Measurements from ENCODE around the gene PIPOX. TPM values are rescaled to one million over a fixed set of nuclear protein-coding genes. Genes with fewer than 3 reads are reported as not detected.
A peak's percentile ranks its signal among the peaks of the same experiment; 100 is the strongest.

PIPOX gene
- total RNA-seq, 1 donor from 2014 or later = 1.0 TPM

- Histone ChIP-seq H3K27me3 (ENCODE audit: control insufficient read depth in 3 of 3, insufficient read depth in 3 of 3, low read length in 3 of 3) (peaks cover 23 to 39% (median 28%) of the 10 kb centered on the region in 3 donors), H3K4me1 (ENCODE audit: control insufficient read depth in 3 of 3, insufficient read depth in 3 of 3, low read length in 3 of 3) (peaks cover 0 to 3% (median 2%) of the 10 kb centered on the region in 3 donors), H3K4me3 (ENCODE audit: low read length in 3 of 3) (no peak overlapping the region), H3K9ac (ENCODE audit: low read depth in 1 of 3, low read length in 3 of 3) (no peak overlapping the region), H3K36me3 (ENCODE audit: control insufficient read depth in 3 of 3, insufficient read depth in 3 of 3, low read length in 3 of 3) (no peaks in the 10 kb centered on the region), H3K27ac (ENCODE audit: low read depth, low read length) (no peak overlapping the region), H3K9me3 (ENCODE audit: control insufficient read depth in 3 of 3, low read length in 3 of 3) (peaks cover 0 to 2% (median 2%) of the 10 kb centered on the region in 3 donors)
These were observed 8.4 kb upstream of the PIPOX start for GRCh38 chr17:29034510-29034909.

- Histone ChIP-seq H3K9me3 (ENCODE audit: control insufficient read depth in 3 of 3, low read length in 3 of 3) (peaks cover 0 to 2% (median 2%) of the 10 kb centered on the region in 3 donors), H3K4me3 (ENCODE audit: low read length in 3 of 3) (no peak overlapping the region), H3K4me1 (ENCODE audit: control insufficient read depth in 3 of 3, insufficient read depth in 3 of 3, low read length in 3 of 3) (peaks cover 3 to 8% (median 6%) of the 10 kb centered on the region in 3 donors), H3K27ac (ENCODE audit: low read depth, low read length) (no peak overlapping the region), H3K9ac (ENCODE audit: low read depth in 1 of 3, low read length in 3 of 3) (no peak overlapping the region), H3K36me3 (ENCODE audit: control insufficient read depth in 3 of 3, insufficient read depth in 3 of 3, low read length in 3 of 3) (no peaks in the 10 kb centered on the region), H3K27me3 (ENCODE audit: control insufficient read depth in 3 of 3, insufficient read depth in 3 of 3, low read length in 3 of 3) (peaks cover 23 to 31% (median 25%) of the 10 kb centered on the region in 3 donors)
These were observed 6.4 kb upstream of the PIPOX start for GRCh38 chr17:29036584-29036983.

- no peak overlapping the region for H3K4me3 ChIP-seq (ENCODE audit: low read length in 3 of 3)
- peaks cover 0 to 2% (median 2%) of the 10 kb centered on the region in 3 donors for H3K9me3 ChIP-seq (ENCODE audit: control insufficient read depth in 3 of 3, low read length in 3 of 3)
- H3K4me1 ChIP-seq (ENCODE audit: control insufficient read depth in 3 of 3, insufficient read depth in 3 of 3, low read length in 3 of 3) = peaks cover 6 to 13% (median 6%) of the 10 kb centered on the region in 3 donors
- peaks cover 15 to 23% (median 21%) of the 10 kb centered on the region in 3 donors for H3K27me3 ChIP-seq (ENCODE audit: control insufficient read depth in 3 of 3, insufficient read depth in 3 of 3, low read length in 3 of 3)
- no peak overlapping the region for H3K27ac ChIP-seq (ENCODE audit: low read depth, low read length)
- H3K36me3 ChIP-seq (ENCODE audit: control insufficient read depth in 3 of 3, insufficient read depth in 3 of 3, low read length in 3 of 3) = no peaks in the 10 kb centered on the region
- peak overlapping the region in 1 of 3 donors; percentile 14 for H3K9ac ChIP-seq (ENCODE audit: low read depth in 1 of 3, low read length in 3 of 3)
These were observed 5.2 kb upstream of the PIPOX start for GRCh38 chr17:29037739-29038084.

- Histone ChIP-seq H3K4me1 (ENCODE audit: control insufficient read depth in 3 of 3, insufficient read depth in 3 of 3, low read length in 3 of 3) (peaks cover 9 to 17% (median 12%) of the 10 kb centered on the region in 3 donors), H3K27ac (ENCODE audit: low read depth, low read length) (no peak overlapping the region), H3K36me3 (ENCODE audit: control insufficient read depth in 3 of 3, insufficient read depth in 3 of 3, low read length in 3 of 3) (no peaks in the 10 kb centered on the region), H3K4me3 (ENCODE audit: low read length in 3 of 3) (no peak overlapping the region), H3K9me3 (ENCODE audit: control insufficient read depth in 3 of 3, low read length in 3 of 3) (peaks cover 0 to 2% (median 2%) of the 10 kb centered on the region in 3 donors), H3K9ac (ENCODE audit: low read depth in 1 of 3, low read length in 3 of 3) (peak overlapping the region in 1 of 3 donors; percentile 14), H3K27me3 (ENCODE audit: control insufficient read depth in 3 of 3, insufficient read depth in 3 of 3, low read length in 3 of 3) (peaks cover 12 to 21% (median 18%) of the 10 kb centered on the region in 3 donors)
These were observed 4.7 kb upstream of the PIPOX start for GRCh38 chr17:29038085-29038795.

- H3K36me3 ChIP-seq (ENCODE audit: control insufficient read depth in 3 of 3, insufficient read depth in 3 of 3, low read length in 3 of 3) = no peaks in the 10 kb centered on the region
- no peaks in the 10 kb centered on the region for H3K9me3 ChIP-seq (ENCODE audit: control insufficient read depth in 3 of 3, low read length in 3 of 3)
- H3K4me3 ChIP-seq (ENCODE audit: low read length in 3 of 3) = no peak overlapping the region
- peaks cover 14 to 21% (median 14%) of the 10 kb centered on the region in 3 donors for H3K27me3 ChIP-seq (ENCODE audit: control insufficient read depth in 3 of 3, insufficient read depth in 3 of 3, low read length in 3 of 3)
- no peak overlapping the region for H3K9ac ChIP-seq (ENCODE audit: low read depth in 1 of 3, low read length in 3 of 3)
- H3K4me1 ChIP-seq (ENCODE audit: control insufficient read depth in 3 of 3, insufficient read depth in 3 of 3, low read length in 3 of 3) = peaks cover 9 to 17% (median 13%) of the 10 kb centered on the region in 3 donors
- no peak overlapping the region for H3K27ac ChIP-seq (ENCODE audit: low read depth, low read length)
These were observed 3.0 kb upstream of the PIPOX start for GRCh38 chr17:29039764-29040598.

GRCh38 chr17:29041091-29041490 lies 1.9 kb upstream of the PIPOX start:
- Histone ChIP-seq H3K36me3 (ENCODE audit: control insufficient read depth in 3 of 3, insufficient read depth in 3 of 3, low read length in 3 of 3) (no peaks in the 10 kb centered on the region), H3K9ac (ENCODE audit: low read depth in 1 of 3, low read length in 3 of 3) (no peak overlapping the region), H3K4me1 (ENCODE audit: control insufficient read depth in 3 of 3, insufficient read depth in 3 of 3, low read length in 3 of 3) (peaks cover 9 to 17% (median 13%) of the 10 kb centered on the region in 3 donors), H3K27ac (ENCODE audit: low read depth, low read length) (no peak overlapping the region), H3K4me3 (ENCODE audit: low read length in 3 of 3) (no peak overlapping the region), H3K9me3 (ENCODE audit: control insufficient read depth in 3 of 3, low read length in 3 of 3) (no peaks in the 10 kb centered on the region), H3K27me3 (ENCODE audit: control insufficient read depth in 3 of 3, insufficient read depth in 3 of 3, low read length in 3 of 3) (peaks cover 14 to 17% (median 14%) of the 10 kb centered on the region in 3 donors)

GRCh38 chr17:29041571-29041970 lies 1.4 kb upstream of the PIPOX start:
- H3K4me3 ChIP-seq (ENCODE audit: low read length in 3 of 3) = no peak overlapping the region
- H3K9ac ChIP-seq (ENCODE audit: low read depth in 1 of 3, low read length in 3 of 3) = no peak overlapping the region
- H3K9me3 ChIP-seq (ENCODE audit: control insufficient read depth in 3 of 3, low read length in 3 of 3) = no peaks in the 10 kb centered on the region
- H3K4me1 ChIP-seq (ENCODE audit: control insufficient read depth in 3 of 3, insufficient read depth in 3 of 3, low read length in 3 of 3) = peaks cover 13 to 17% (median 13%) of the 10 kb centered on the region in 3 donors
- H3K36me3 ChIP-seq (ENCODE audit: control insufficient read depth in 3 of 3, insufficient read depth in 3 of 3, low read length in 3 of 3) = no peaks in the 10 kb centered on the region
- peaks cover 14 to 17% (median 14%) of the 10 kb centered on the region in 3 donors for H3K27me3 ChIP-seq (ENCODE audit: control insufficient read depth in 3 of 3, insufficient read depth in 3 of 3, low read length in 3 of 3)
- no peak overlapping the region for H3K27ac ChIP-seq (ENCODE audit: low read depth, low read length)

GRCh38 chr17:29042026-29042678 lies 789 bp upstream of the PIPOX start:
- H3K27ac ChIP-seq (ENCODE audit: low read depth, low read length) = no peak overlapping the region
- no peak overlapping the region for H3K9ac ChIP-seq (ENCODE audit: low read depth in 1 of 3, low read length in 3 of 3)
- H3K9me3 ChIP-seq (ENCODE audit: control insufficient read depth in 3 of 3, low read length in 3 of 3) = no peaks in the 10 kb centered on the region
- H3K4me1 ChIP-seq (ENCODE audit: control insufficient read depth in 3 of 3, insufficient read depth in 3 of 3, low read length in 3 of 3) = peaks cover 13 to 17% (median 14%) of the 10 kb centered on the region in 3 donors
- H3K4me3 ChIP-seq (ENCODE audit: low read length in 3 of 3) = no peak overlapping the region
- H3K27me3 ChIP-seq (ENCODE audit: control insufficient read depth in 3 of 3, insufficient read depth in 3 of 3, low read length in 3 of 3) = peaks cover 13 to 16% (median 13%) of the 10 kb centered on the region in 3 donors
- no peaks in the 10 kb centered on the region for H3K36me3 ChIP-seq (ENCODE audit: control insufficient read depth in 3 of 3, insufficient read depth in 3 of 3, low read length in 3 of 3)

- H3K4me1 ChIP-seq (ENCODE audit: control insufficient read depth in 3 of 3, insufficient read depth in 3 of 3, low read length in 3 of 3) = peaks cover 10 to 17% (median 11%) of the 10 kb centered on the region in 3 donors
- H3K9me3 ChIP-seq (ENCODE audit: control insufficient read depth in 3 of 3, low read length in 3 of 3) = no peaks in the 10 kb centered on the region
- H3K27ac ChIP-seq (ENCODE audit: low read depth, low read length) = no peak overlapping the region
- peaks cover 0 to 5% (median 4%) of the 10 kb centered on the region in 3 donors for H3K27me3 ChIP-seq (ENCODE audit: control insufficient read depth in 3 of 3, insufficient read depth in 3 of 3, low read length in 3 of 3)
- no peak overlapping the region for H3K4me3 ChIP-seq (ENCODE audit: low read length in 3 of 3)
- no peak overlapping the region for H3K9ac ChIP-seq (ENCODE audit: low read depth in 1 of 3, low read length in 3 of 3)
- no peaks in the 10 kb centered on the region for H3K36me3 ChIP-seq (ENCODE audit: control insufficient read depth in 3 of 3, insufficient read depth in 3 of 3, low read length in 3 of 3)
These were observed 701 bp downstream of the PIPOX start for GRCh38 chr17:29043539-29044145.

All from skeletal muscle tissue (tissue), 4 donors.